GM18508 (cell line): Measurements from ENCODE around the gene CXCR6.

ENCODE experiments used
- ATAC-seq: cut with Tn5 transposase; IDR thresholded peaks from one replicate; pipeline ENCODE4 v1.9.1; 2021; ENCODE audit warnings: moderate number of reproducible peaks; ENCODE audit not compliant: insufficient read depth, unreplicated experiment

The CXCR6 gene

GRCh38 chr3:45943207-45943846 lies at the start of gene CXCR6:
TSS of gene CXCR6 (plus strand) at chr3:45943464. CDS start at chr3:45946482, 3,018 bp downstream.
- no peak for ATAC-seq

GRCh38 chr3:45894015-45894414 lies 49.2 kb upstream of the CXCR6 start:
- no peak for ATAC-seq

DNA sequence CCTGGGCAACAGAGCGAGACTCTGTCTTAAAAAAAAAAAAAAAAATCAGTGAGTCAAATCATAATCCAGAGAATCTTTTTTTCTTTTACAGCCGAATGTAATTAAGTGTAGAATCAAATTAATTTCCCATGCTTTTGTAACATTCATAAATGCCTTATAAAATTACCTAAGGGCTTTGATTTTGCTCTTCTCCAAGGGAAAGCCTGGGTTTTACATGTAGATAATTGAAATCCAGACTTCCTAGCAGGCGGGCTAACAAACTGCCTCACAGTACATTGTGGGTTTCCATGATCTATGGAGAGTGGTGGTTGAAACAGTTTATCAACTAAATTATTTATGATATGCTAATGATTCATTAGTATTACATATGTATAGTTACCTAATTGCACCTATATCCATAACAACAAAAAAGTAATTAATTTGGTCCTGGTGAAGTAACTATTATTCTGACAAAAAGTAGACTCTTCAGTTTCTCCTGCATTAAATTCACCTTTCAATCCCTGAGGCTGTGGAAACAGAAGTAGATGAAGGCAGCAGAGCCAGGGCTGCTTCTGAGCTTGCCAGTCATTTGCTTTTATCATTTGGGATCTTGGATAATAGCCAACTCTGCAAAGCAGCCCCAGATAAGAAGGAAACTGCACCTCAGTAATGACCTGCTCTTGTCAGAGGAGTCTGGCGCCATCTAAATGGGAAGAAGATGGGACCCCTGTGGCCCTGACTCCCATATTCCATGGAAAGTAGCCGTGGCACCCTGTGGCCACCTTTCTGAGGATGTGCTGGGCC lies 47.4 kb upstream of the CXCR6 start:
- ATAC-seq = no peak

GRCh38 chr3:45896956-45897355 lies 46.3 kb upstream of the CXCR6 start:
- no peak for ATAC-seq

- no peak for ATAC-seq
These were observed 38.3 kb upstream of the CXCR6 start for GRCh38 chr3:45904931-45905330.

DNA sequence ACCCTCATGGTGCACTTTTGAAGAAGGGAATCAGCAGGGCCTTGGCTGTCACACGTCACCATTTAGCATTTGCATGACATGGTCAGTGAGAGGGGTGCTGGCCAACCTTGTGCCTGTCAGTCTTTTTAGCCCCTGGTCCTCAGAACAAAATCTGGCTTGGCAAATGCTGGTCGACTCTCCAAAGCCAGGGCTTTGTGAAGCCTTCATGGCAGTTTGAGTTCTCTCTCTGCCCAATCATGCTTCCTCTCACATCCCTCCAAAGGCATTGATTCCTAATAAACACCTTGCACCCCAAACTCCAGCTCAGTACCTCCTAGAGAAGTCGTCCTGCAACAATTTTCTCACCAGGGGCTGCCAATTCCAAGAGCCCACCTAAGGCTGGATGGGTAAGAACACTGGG lies 37.5 kb upstream of the CXCR6 start:
- no peak for ATAC-seq

GRCh38 chr3:45906681-45907407 lies 36.4 kb upstream of the CXCR6 start:
- ATAC-seq = no peak

GRCh38 chr3:45907769-45908705 lies 35.2 kb upstream of the CXCR6 start:
- ATAC-seq = no peak

DNA sequence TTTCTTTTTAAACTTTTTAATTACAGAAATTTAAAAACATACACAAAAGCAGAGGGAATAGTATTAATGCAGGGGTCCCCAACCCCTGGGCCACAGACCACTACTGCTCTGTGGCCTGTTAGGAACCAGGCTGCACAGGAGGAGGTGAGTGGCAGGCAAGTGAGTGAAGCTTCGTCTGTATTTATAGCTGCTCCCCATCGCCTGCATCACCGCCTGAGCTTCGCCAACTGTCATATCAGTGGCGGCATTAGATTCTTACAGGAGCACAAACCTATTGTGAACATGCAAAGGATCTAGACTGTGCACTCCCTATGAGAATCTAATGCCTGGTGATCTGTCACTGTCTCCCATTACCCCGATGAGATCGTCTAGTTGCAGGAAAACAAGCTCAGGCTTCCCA lies 34.5 kb upstream of the CXCR6 start:
- ATAC-seq = no peak

DNA sequence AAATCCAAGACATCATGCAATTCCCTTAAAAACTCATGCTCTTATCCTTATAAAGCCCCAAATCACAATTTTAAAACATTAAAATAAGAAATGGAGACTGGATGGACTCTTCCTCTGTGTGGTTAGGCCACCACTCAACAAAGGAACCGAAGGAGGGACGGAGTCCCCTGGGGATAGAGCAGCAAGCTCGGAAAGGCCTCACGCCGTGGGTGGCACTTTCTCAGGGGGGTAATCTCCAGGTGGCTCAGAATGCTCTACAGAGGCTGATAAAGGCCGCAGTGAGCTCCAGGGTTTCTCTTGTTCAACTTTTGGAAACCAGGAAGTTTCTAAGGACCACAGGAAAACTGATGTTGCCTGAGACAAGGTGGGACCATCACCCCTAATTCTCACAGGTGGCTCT lies 33.7 kb upstream of the CXCR6 start:
- no peak for ATAC-seq

GRCh38 chr3:45910892-45911291 lies 32.4 kb upstream of the CXCR6 start:
- ATAC-seq = no peak

DNA sequence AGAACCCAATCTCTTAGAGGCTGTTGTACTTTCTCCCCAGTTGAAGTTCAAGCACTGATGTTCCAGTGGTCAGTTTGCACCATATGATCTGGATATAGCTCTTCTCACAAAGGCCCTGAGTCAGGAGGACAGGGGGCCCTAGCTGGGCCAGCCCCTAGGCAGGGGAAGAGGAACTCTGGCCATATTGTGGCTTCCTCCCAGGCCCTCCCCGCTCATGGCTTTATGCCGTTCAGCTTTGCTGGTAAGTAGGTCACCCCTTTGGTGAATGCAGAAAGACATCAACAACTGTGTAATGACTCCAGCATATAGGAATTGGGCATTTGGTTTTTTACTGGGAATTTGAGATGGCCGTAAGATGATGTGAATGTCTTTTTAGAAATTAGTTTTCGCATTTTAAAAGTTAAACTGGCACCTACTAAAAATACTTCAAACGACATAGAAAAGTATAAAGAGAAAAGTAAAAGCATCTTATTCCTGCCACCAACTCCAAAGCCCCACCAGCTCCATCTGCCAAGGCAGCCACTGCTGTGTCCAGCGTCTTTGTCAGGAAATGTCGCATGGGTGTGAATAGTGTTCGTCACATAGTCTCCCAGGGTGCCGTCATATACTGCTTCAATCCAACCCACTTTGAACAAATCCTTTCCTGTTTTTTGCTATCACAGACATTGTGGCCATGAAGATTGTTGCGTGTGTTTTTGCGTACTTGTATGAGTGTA lies 31.6 kb upstream of the CXCR6 start:
- no peak for ATAC-seq

DNA sequence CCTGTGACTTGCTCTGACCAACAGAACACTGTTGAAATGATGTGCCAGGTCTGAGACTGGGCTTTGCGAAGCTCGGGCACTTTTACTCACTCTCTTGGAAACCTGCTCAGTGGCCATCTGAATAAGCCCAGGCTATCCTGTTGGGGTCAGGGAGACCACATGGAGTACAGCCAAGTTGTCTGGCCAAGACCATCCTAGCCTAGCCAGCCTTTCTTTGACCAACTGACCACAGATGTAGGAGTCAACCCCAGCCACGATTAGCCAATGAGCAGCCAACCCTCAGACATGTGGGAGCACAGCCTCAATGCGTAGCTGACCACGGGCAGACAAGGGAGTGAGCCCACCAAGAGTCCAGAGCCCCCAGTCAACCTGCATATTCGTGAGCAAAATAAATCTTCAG lies 30.8 kb upstream of the CXCR6 start:
- ATAC-seq = no peak

DNA sequence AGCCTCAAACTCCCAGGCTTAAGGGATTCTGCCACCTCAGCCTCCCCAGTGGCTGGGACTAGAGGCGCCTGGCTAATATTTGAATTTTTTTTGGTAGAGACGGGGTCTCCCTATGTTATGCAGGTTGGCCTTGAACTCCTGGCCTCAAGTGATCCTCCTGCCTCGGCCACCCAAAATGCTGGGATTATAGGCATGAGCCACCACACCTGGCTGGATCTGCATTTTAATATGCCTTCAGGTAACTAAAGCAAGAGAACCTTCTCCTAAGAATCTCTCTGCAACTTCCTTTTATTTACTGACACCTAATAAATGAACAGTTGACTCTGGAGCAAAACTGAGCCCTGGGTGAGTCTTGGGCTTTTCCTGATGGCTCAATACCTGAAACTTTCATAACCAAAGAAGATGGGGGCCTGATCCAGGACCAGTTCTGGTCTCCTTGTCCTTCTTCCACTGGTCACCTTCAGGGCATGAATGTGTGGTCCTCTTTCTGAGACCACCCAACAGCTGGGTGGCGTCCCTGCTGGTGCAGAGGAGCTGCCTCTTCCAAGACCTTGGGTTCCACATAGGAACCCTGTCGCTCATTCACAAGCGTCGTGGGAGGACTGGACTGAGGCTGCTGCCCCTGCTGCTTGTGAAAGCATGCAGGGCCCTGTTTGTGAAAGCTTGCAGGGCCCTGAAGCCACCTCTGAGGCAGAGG lies 28.8 kb upstream of the CXCR6 start:
- ATAC-seq = no peak

DNA sequence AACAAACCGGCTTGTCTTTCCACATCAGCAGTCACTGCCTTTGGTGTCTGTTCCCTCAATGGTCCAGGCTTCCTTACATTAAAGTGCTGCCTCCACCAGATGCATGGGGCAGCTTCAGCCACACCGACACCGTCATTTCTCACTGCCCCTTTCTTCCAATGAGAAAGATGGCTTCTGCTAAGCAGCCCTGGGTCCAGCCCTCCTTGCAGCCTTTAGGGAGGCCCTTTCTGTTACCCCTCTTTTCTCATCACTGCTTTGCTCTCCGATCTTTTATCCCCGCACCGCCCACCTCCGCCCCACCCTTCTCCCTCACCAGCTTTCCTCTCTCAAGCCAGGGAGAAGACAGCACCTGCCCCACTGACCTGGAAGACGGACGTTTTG lies 28.2 kb upstream of the CXCR6 start:
- no peak for ATAC-seq

DNA sequence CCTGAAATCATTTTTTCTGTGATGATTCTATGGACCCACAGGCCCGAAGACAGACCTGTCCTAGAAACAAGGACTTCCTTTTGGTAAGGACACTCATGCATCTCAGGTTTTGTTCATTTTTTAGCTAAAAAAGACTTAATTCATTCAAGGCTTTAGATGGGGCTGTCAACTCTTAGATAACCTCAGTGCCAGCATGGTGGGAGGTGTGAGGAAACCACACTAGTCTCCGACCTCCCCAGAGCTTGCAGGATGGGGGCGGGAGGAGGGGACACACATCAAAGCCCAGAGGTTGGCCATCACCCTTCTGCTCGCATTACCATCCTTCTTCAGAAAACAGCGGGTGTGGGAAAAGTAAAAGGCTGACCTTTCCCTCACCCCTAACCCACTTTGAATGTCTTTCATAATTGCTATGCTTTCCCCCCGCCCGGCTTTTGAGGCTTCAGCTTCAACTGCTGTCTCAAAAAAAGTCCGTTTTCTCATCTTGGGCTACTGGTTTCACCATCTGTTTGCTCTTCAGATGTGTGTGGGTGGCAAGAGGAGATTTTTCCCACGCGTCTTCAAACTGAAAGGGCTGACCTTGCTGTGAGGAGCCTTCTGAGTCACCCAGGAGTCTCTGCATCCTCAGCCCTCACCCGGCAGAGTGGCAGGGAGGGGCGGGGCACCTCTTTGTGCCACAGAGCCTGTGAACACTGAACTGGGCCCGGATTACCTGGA lies 27.6 kb upstream of the CXCR6 start:
- peak; percentile 70 for ATAC-seq

DNA sequence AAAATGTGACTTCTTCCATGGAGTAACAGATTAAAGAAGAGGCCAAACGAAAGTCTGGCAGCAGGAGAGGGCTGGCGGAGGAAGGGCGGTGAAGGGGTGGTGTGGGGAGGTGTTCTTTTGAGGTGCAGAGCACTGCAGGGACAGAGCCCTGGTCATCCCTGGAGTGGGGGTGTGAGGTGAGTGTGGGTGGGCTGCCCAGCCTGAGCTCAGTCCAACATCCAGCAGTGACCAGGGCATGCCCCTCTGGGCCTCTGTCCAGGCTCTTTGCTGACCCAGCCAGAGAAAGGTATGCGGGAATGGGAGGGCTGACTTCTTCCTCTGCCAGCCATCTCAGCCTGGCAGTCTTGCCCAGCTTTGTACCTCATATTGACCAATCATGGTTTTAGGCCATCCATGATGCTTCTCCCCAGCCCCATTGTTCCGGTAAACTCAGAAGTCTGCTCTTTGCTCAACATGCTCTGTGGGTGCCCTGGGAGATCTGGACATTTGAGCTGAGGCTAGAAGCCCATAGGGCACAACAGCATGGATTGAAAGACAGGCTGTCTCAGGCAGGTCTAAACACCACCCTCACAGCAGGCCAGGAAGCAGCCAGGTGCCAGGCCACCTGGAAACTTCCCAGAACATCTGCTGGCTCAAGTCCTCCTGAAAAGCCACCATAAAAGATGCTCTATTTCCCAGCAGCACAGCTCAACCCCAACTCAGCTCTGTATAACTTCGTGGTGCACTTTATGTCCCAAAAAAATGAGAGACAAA lies 25.9 kb upstream of the CXCR6 start:
- ATAC-seq = no peak
